22Rv1 (cell line): ENCODE data around the gene FANCL.

Source experiments
- ZFX ChIP-seq: fragments of 450-650 bp; IDR thresholded peaks from 2 replicates; pipeline ENCODE4 v1.6.1; 2017; ENCODE audit warnings: antibody characterized with exemption, borderline replicate concordance
- TF ChIP-seq, protein P1 (sequence below): fragments of 450-650 bp; IDR thresholded peaks from 2 replicates; pipeline ENCODE4 v1.5.1; 2017; ENCODE audit warnings: mild to moderate bottlenecking

DNA sequence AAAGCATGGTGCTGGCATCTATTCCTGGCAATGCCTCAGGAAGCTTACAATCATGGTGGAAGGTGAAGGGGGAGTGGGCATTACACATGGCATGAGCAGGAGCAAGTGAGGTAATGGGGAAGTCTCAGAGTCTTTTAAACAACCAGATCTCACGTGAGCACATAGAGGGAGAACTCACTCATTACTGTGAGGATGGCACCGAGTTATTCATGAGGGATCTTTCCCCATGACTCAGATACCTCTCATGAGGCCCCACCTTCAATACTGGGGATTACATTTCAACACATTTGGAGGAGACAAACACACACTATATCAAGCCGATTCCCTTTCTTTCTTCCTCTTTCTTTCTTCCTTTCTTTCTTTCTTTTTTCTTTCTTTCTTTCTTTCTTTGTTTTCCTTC, 47.9 kb upstream of the FANCL start:
- TF ChIP-seq, protein P1, sequence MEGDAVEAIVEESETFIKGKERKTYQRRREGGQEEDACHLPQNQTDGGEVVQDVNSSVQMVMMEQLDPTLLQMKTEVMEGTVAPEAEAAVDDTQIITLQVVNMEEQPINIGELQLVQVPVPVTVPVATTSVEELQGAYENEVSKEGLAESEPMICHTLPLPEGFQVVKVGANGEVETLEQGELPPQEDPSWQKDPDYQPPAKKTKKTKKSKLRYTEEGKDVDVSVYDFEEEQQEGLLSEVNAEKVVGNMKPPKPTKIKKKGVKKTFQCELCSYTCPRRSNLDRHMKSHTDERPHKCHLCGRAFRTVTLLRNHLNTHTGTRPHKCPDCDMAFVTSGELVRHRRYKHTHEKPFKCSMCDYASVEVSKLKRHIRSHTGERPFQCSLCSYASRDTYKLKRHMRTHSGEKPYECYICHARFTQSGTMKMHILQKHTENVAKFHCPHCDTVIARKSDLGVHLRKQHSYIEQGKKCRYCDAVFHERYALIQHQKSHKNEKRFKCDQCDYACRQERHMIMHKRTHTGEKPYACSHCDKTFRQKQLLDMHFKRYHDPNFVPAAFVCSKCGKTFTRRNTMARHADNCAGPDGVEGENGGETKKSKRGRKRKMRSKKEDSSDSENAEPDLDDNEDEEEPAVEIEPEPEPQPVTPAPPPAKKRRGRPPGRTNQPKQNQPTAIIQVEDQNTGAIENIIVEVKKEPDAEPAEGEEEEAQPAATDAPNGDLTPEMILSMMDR, result no peak
- TF ChIP-seq ZFX, result no peak
